Erythroblast (primary cell): ENCODE results near the gene ACER3.

Experiments used
- GATA1 ChIP-seq: IDR thresholded peaks from 2 replicates; pipeline ENCODE4 v1.6.1; 2011; ENCODE audit warnings: low read depth, mild to moderate bottlenecking, control low read depth, low read length, moderate library complexity
- POLR2A ChIP-seq: IDR thresholded peaks from 2 replicates; pipeline ENCODE4 v1.6.1; 2011; ENCODE audit warnings: mild to moderate bottlenecking, low read length

GRCh38 chr11:76974179-76974891 lies 113.6 kb downstream of the ACER3 start:
- TF ChIP-seq POLR2A (no peak), GATA1 (no peak)
